Retina (tissue), 1 donor: Measurements from ENCODE around the gene NDNF.

Experiments
- DNase-seq: peaks from one replicate; pipeline ENCODE4 v3.0.0-alpha.2; 2016

NDNF gene

GRCh38 chr4:121072224-121073003 is at the start of gene NDNF:
NDNF (minus strand) TSS chr4:121072535; CDS start chr4:121045837, 26,698 bp downstream.
- DNase-seq = peak; percentile 89

GRCh38 chr4:121119715-121120114 is 47.4 kb upstream of the NDNF start:
- no peak for DNase-seq

GRCh38 chr4:121118344-121118743 is 46.0 kb upstream of the NDNF start:
- DNase-seq = no peak

- DNase-seq = no peak
These were observed 42.4 kb upstream of the NDNF start for GRCh38 chr4:121114756-121115155.

GRCh38 chr4:121112530-121112929 is 40.2 kb upstream of the NDNF start:
- DNase-seq = no peak

GRCh38 chr4:121108557-121108956 is 36.2 kb upstream of the NDNF start:
- DNase-seq = no peak

- no peak for DNase-seq
These were observed 35.2 kb upstream of the NDNF start for GRCh38 chr4:121107507-121107906.

GRCh38 chr4:121100093-121100775 is 27.9 kb upstream of the NDNF start:
- DNase-seq = no peak

GRCh38 chr4:121098266-121098665 is 25.9 kb upstream of the NDNF start:
- no peak for DNase-seq

- DNase-seq = peak; percentile 23
These were observed 24.3 kb upstream of the NDNF start for GRCh38 chr4:121096629-121097028.

- no peak for DNase-seq
These were observed 23.9 kb upstream of the NDNF start for GRCh38 chr4:121096191-121096590.

GRCh38 chr4:121094297-121094966 is 22.1 kb upstream of the NDNF start:
- DNase-seq = no peak

- no peak for DNase-seq
These were observed 20.9 kb upstream of the NDNF start for GRCh38 chr4:121093261-121093660.

- no peak for DNase-seq
These were observed 19.6 kb upstream of the NDNF start for GRCh38 chr4:121091941-121092340.

- DNase-seq = no peak
These were observed 16.5 kb upstream of the NDNF start for GRCh38 chr4:121088867-121089266.

- no peak for DNase-seq
These were observed 7.0 kb upstream of the NDNF start for GRCh38 chr4:121079376-121079775.

GRCh38 chr4:121077496-121077895 is 5.2 kb upstream of the NDNF start:
- DNase-seq = no peak

GRCh38 chr4:121076416-121076815 is 4.1 kb upstream of the NDNF start:
- DNase-seq = no peak

GRCh38 chr4:121073672-121074381 is 1.5 kb upstream of the NDNF start:
- no peak for DNase-seq

- no peak for DNase-seq
These were observed 685 bp upstream of the NDNF start for GRCh38 chr4:121073004-121073435.

GRCh38 chr4:121071640-121072223 is 603 bp downstream of the NDNF start:
- DNase-seq = peak; percentile 73
